GM12875 (cell line): Measurements from ENCODE around the gene MGRN1.

Experiments used
- H3K4me3 ChIP-seq: one replicate; pipeline ENCODE4 v1.5.1; 2011; ENCODE audit warnings: low read depth, low read length, control low read depth
- CTCF ChIP-seq: IDR thresholded peaks from 2 replicates; pipeline ENCODE4 v1.5.1; 2011; ENCODE audit warnings: low read depth, mild to moderate bottlenecking, control low read depth, inconsistent platforms, low read length, moderate library complexity, borderline replicate concordance; ENCODE audit not compliant: insufficient read depth

The MGRN1 gene

GRCh38 chr16:4685776-4686496 lies 61.3 kb downstream of the MGRN1 start:
- no peak overlapping the region for H3K4me3 ChIP-seq
- no peak for TF ChIP-seq CTCF

GRCh38 chr16:4686497-4687210 lies 62.0 kb downstream of the MGRN1 start:
- no peak for TF ChIP-seq CTCF
- H3K4me3 ChIP-seq, result no peak overlapping the region

GRCh38 chr16:4687416-4687815 lies 62.8 kb downstream of the MGRN1 start:
- no peak for TF ChIP-seq CTCF
- no peak overlapping the region for H3K4me3 ChIP-seq

GRCh38 chr16:4687946-4688673 lies 63.5 kb downstream of the MGRN1 start:
- no peak overlapping the region for H3K4me3 ChIP-seq
- no peak for TF ChIP-seq CTCF

- H3K4me3 ChIP-seq, result no peak overlapping the region
- TF ChIP-seq CTCF, result no peak
Measured at GRCh38 chr16:4688674-4689045, 64.0 kb downstream of the MGRN1 start.

GRCh38 chr16:4689091-4689671 lies 64.6 kb downstream of the MGRN1 start:
- no peak overlapping the region for H3K4me3 ChIP-seq
- TF ChIP-seq CTCF, result no peak
